Transverse colon (tissue), 4 donors: Measurements from ENCODE around the gene SLC27A5. TPM values are rescaled to one million over a fixed set of nuclear protein-coding genes. Genes with fewer than 3 reads are reported as not detected.

ENCODE experiments used
- DNase-seq: peaks from one replicate; pipeline ENCODE4 v3.0.0-alpha.2; 2019
- H3K27ac ChIP-seq, 4 donors: fragments of 200-600 bp; sonication (generic); 2 replicates each; pipeline ENCODE4 v1.5.1; 2016 to 2018; ENCODE audit warnings: inconsistent platforms in 4 of 4
- H3K27me3 ChIP-seq: fragments of 200-600 bp; sonication (generic); 2 replicates; pipeline ENCODE4 v1.5.1; 2017; ENCODE audit warnings: inconsistent platforms
- H3K36me3 ChIP-seq, 4 donors: fragments of 200-600 bp; sonication (generic); 2 replicates each; pipeline ENCODE4 v1.5.1; 2017 to 2019; ENCODE audit warnings: inconsistent platforms in 4 of 4
- H3K4me1 ChIP-seq, 4 donors: fragments of 200-600 bp; sonication (generic); 2 replicates each; pipeline ENCODE4 v1.5.1; 2017 to 2020; ENCODE audit warnings: inconsistent platforms in 4 of 4
- H3K4me3 ChIP-seq, 4 donors: fragments of 200-600 bp; sonication (generic); 1 replicate in 1 of 4; 2 replicates in 3 of 4; pipeline versions ENCODE4 v1.5.1 to v1.6.1; 2017 to 2019; ENCODE audit warnings: inconsistent platforms in 4 of 4
- H3K9me3 ChIP-seq, 2 donors: fragments of 200-600 bp; sonication (generic); 2 replicates each; pipeline ENCODE4 v1.5.1; 2017 to 2019; ENCODE audit warnings: inconsistent platforms in 2 of 2
- CTCF ChIP-seq, 5 experiments: fragments of 200-600 bp in 3 of 5; fragments of 450-650 bp in 2 of 5; sonication (generic) in 3 of 5; IDR thresholded peaks; 1 replicate in 2 of 5; 2 replicates in 3 of 5; pipeline ENCODE4 v1.5.1; 2016 to 2017; ENCODE audit warnings: antibody characterized with exemption in 5 of 5, inconsistent platforms in 3 of 5, mild to moderate bottlenecking in 2 of 5, moderate library complexity in 1 of 5
- EP300 ChIP-seq: sonication (generic); formaldehyde crosslinking; IDR thresholded peaks from one replicate; pipeline ENCODE4 v1.6.1; 2017; ENCODE audit warnings: antibody characterized with exemption, low read depth
- POLR2A ChIP-seq: fragments of 450-650 bp; IDR thresholded peaks from one replicate; pipeline ENCODE4 v1.6.1; 2016; ENCODE audit warnings: antibody characterized with exemption, mild to moderate bottlenecking, moderate library complexity
- POLR2AphosphoS5 ChIP-seq, 3 donors: sonication (generic); formaldehyde crosslinking; IDR thresholded peaks; one replicate each; pipeline ENCODE4 v1.6.1; 2016; ENCODE audit warnings: antibody characterized with exemption in 3 of 3
- WGBS, 2 donors: methylation state at CpG; one replicate each; pipeline ENCODE4 v1.1.5; 2018; ENCODE audit warnings: low coverage in 1 of 2; 5-methylcytosine and 5-hydroxymethylcytosine counted together
- in situ Hi-C, 4 donors: fragments of 200-750 bp; cut with MboI; loops; one replicate each; pipeline versions ENCODE4 v1.15.0 to v1.15.1; 2017; ENCODE audit warnings: low sequenced_read_pairs in 3 of 4, low pct_ligation_motif_present in 1 of 4, low pct_unique_long_range_greater_than_20kb in 1 of 4
- intact Hi-C: fragments of 100-400 bp; cut with DNase I; formaldehyde crosslinking; loops from one replicate; pipeline ENCODE4 v1.15.1; 2023; ENCODE audit warnings: low total_unique reads
- total RNA-seq, 4 donors: library from RNA; depleted of rRNA; stranded (reverse); fragments of >200 nt; gene quantifications; one replicate each; pipeline ENCODE4 v1.1.0, GENCODE V29; 2016

The SLC27A5 gene
- total RNA-seq, 4 donors from 2014 or later = 3.3 to 5.0 (median 4.4) TPM; not detected in 1

- Histone ChIP-seq H3K27me3 (no peaks in the 10 kb centered on the region), H3K4me3 (no peak overlapping the region), H3K4me1 (peaks cover 6 to 15% (median 8%) of the 10 kb centered on the region in 4 donors), H3K27ac (no peak overlapping the region), H3K36me3 (peaks cover 0 to 18% (median 5%) of the 10 kb centered on the region in 4 donors), H3K9me3 (no peaks in the 10 kb centered on the region)
- intact Hi-C loops = no loop called here
- DNase-seq = no peak
- WGBS, 2 donors = 90 to 93% methylated on average over 5 to 17 of the region's 17 CpGs
- no peak for TF ChIP-seq POLR2AphosphoS5 (IDR thresholded peaks at IDR 0.05)
- no peak for TF ChIP-seq POLR2A
- no peak for TF ChIP-seq EP300
- no peak for TF ChIP-seq CTCF (IDR thresholded peaks at IDR 0.05)
- in situ Hi-C loops = no loop called here
These were observed 42.4 kb downstream of the SLC27A5 start for GRCh38 chr19:58469241-58470013.

- H3K4me1 ChIP-seq = peaks cover 6 to 15% (median 8%) of the 10 kb centered on the region in 4 donors
- H3K27me3 ChIP-seq = no peaks in the 10 kb centered on the region
- 61 to 89% methylated on average over 3 to 5 of the region's 5 CpGs for WGBS, 2 donors
- in situ Hi-C loops (no loop called here), intact Hi-C loops (no loop called here)
- no peak for DNase-seq
- TF ChIP-seq POLR2A (no peak), EP300 (no peak), POLR2AphosphoS5 (IDR thresholded peaks at IDR 0.05) (no peak), CTCF (IDR thresholded peaks at IDR 0.05) (no peak)
- H3K9me3 ChIP-seq = no peaks in the 10 kb centered on the region
- H3K4me3 ChIP-seq = no peak overlapping the region
- H3K36me3 ChIP-seq = peaks cover 0 to 18% (median 5%) of the 10 kb centered on the region in 4 donors
- no peak overlapping the region for H3K27ac ChIP-seq
These were observed 43.5 kb downstream of the SLC27A5 start for GRCh38 chr19:58468216-58468839.

GRCh38 chr19:58466760-58467589 lies 44.8 kb downstream of the SLC27A5 start, which contains the start of gene ZNF324:
Gene ZNF324, plus strand, starts transcription at chr19:58467080. Its CDS starts 2,106 bp downstream, at chr19:58469186.
- Histone ChIP-seq H3K27me3 (no peaks in the 10 kb centered on the region), H3K27ac (peak within 1 kb of the TSS; percentile 77 to 94 (median 86)), H3K4me3 (peak within 1 kb of the TSS; percentile 93 to 99 (median 97)), H3K9me3 (no peaks in the 10 kb centered on the region), H3K4me1 (peaks cover 6 to 15% (median 8%) of the 10 kb centered on the region in 4 donors), H3K36me3 (peaks cover 0 to 12% (median 4%) of the 10 kb centered on the region in 4 donors)
- TF ChIP-seq POLR2AphosphoS5 (IDR thresholded peaks at IDR 0.05) = peak; percentile 71 to 83 (median 78)
- peak; percentile 62 for TF ChIP-seq POLR2A
- TF ChIP-seq CTCF (IDR thresholded peaks at IDR 0.05) = peak in 1 of 5 experiments; percentile 5
- no peak for TF ChIP-seq EP300
- peak; percentile 99 for DNase-seq
- in situ Hi-C loops = no loop called here
- WGBS, 2 donors = 1% methylated on average over 65 of the region's 92 CpGs; no CpG with 5 or more reads in 1 of the 2 donors
- intact Hi-C loops = no loop called here
